ENCODE measurements around the gene EXOC8. TPM values are rescaled to one million over a fixed set of nuclear protein-coding genes. Genes with fewer than 3 reads are reported as not detected.

Gene EXOC8
- total and polyA plus RNA-seq, 9 of the 15 experiments (the other 6 are each of a cell fraction or from before 2014, with no cell fraction given), result 2.1 to 13.6 (median 7.2) TPM

GRCh38 chr1:231357187-231357772 lies 19.6 kb upstream of the EXOC8 start:
- intact Hi-C loops (cut with micrococcal nuclease), result loop anchor here (1.0 to 5.0 kb wide), 2 partner anchors 135 to 227 kb away; no protein-coding TSS in a partner anchor
- ATAC-seq, result no peak

More at GRCh38 chr1:231357187-231357772, 19.6 kb upstream of the EXOC8 start:
- H3K36me3 ChIP-seq (ENCODE audit: control insufficient read depth, insufficient read depth, low read length), result peaks cover 26% of the 10 kb centered on the region
- H3K9ac ChIP-seq (ENCODE audit: insufficient read depth in 1 of 2, low read depth in 2 of 2, low read length in 2 of 2), result no peak overlapping the region
- no TSS peak for BruUV-seq (replicated peaks)
- no peak for FAIRE-seq
- H3K79me2 ChIP-seq (ENCODE audit: control insufficient read depth, insufficient read depth, low read length), result no peaks in the 10 kb centered on the region; the same call in 2 of the 3 replicates
- H3K27me3 ChIP-seq (ENCODE audit: control insufficient read depth in 2 of 2, insufficient read depth in 2 of 2, low read length in 2 of 2), result no peaks in the 10 kb centered on the region
- DNase-seq (ENCODE audit: extremely low read depth in 1 of 4, low spot score in 3 of 4), result no peak
- H3K4me1 ChIP-seq (replicated peaks in 1 of 2; ENCODE audit: control insufficient read depth in 2 of 2, insufficient read depth in 2 of 2, low read length in 2 of 2), result peaks cover 0 to 21% of the 10 kb centered on the region in 2 experiments; a peak in 3 of 5 replicates
- in situ Hi-C loops (cut with MboI), result no loop called here
- WGBS (ENCODE audit: insufficient coverage, low coverage, missing lambda C conversion rate), result 58% methylated on average over 9 of the region's 10 CpGs
- CTCF ChIA-PET (ENCODE audit: low intra/inter-chr PET ratio), result interaction anchor here (0.5 to 2.6 kb wide), 5 partner anchors 62 to 246 kb away, joined by 3 to 34 read pairs (median 14); no protein-coding TSS in a partner anchor
- H3K27ac ChIP-seq (ENCODE audit: extremely low read depth, low read depth, low read length), result no peak overlapping the region
- no peak overlapping the region for H3K4me3 ChIP-seq
- POLR2A ChIA-PET, result interaction anchor here (0.6 to 1.4 kb wide), 6 partner anchors 8 to 247 kb away, joined by 3 to 5 read pairs (median 3); no protein-coding TSS in a partner anchor
- TF ChIP-seq ZNF316 (IDR thresholded peaks at IDR 0.05), result peak; percentile 51; the same call in 1 of the 2 replicates
- 0 out of 2 replicates have a peak, but pooled peaks have one; percentile 18 for TF ChIP-seq NCOR1 (IDR thresholded peaks at IDR 0.05)
- TF ChIP-seq MCM2 (IDR thresholded peaks at IDR 0.05; ENCODE audit: low read depth), result no peak
- no peak for TF ChIP-seq HOMEZ (CRISPR knock-in tag; IDR thresholded peaks at IDR 0.05)
- H3K9me3 ChIP-seq (replicated peaks; ENCODE audit: control insufficient read depth, insufficient read depth, low read depth, low read length), result no peaks in the 10 kb centered on the region
- 0 out of 2 replicates have a peak, but pooled peaks cover 3% of the 10 kb centered on the region for H4K20me1 ChIP-seq (replicated peaks; ENCODE audit: control insufficient read depth, insufficient read depth, low read length)
- no peak overlapping the region for H3K4me2 ChIP-seq (ENCODE audit: insufficient read depth, low read length)
- no peaks in the 10 kb centered on the region for H3K9me1 ChIP-seq (ENCODE audit: control insufficient read depth, insufficient read depth, low read length)
- no peak overlapping the region for H2AFZ ChIP-seq (ENCODE audit: low read depth, low read length)
